A673 (cell line): ENCODE measurements around the gene ADK. TPM values are rescaled to one million over a fixed set of nuclear protein-coding genes. Genes with fewer than 3 reads are reported as not detected.
"Not testable (repeated sequence)": the region's sequence is repeated elsewhere in the genome, so short reads cannot be mapped to it uniquely, and the experiment has no call there.

Source experiments
- BruUV-seq: library from RNA; stranded (reverse); fragments of 400-500 nt; replicated peaks from 2 replicates; lab custom pipeline; 2021; lab: Mats Ljungman, UMichigan
- CTCF ChIA-PET: fragments of 300-600 bp; sonication (Branson Sonifier 250); formaldehyde crosslinking; loops from one replicate; lab custom pipeline; 2022; ENCODE audit warnings: antibody characterized with exemption; lab: Charles Lee
- POLR2A ChIA-PET: fragments of 300-600 bp; sonication (Branson Sonifier 250); formaldehyde crosslinking; loops from one replicate; lab custom pipeline; 2022; ENCODE audit warnings: antibody characterized with exemption; ENCODE audit not compliant: low non-redundant PET; lab: Charles Lee
- DNase-seq: peaks from one replicate; pipeline ENCODE4 v3.0.0-alpha.2; 2015; ENCODE audit warnings: low spot score
- H3K27ac ChIP-seq: fragments of 200-600 bp; sonication (generic); 2 replicates; pipeline ENCODE4 v1.5.1; 2016; ENCODE audit warnings: mixed run types, low read depth, mild to moderate bottlenecking, mixed read lengths, antibody characterized with exemption, low read length; ENCODE audit not compliant: poor library complexity, severe bottlenecking
- H3K27me3 ChIP-seq: fragments of 200-600 bp; sonication (generic); replicated peaks from 2 replicates; pipeline ENCODE4 v1.6.1; 2017; ENCODE audit warnings: mixed run types, low read depth, mild to moderate bottlenecking, mixed read lengths, antibody characterized with exemption, low read length; ENCODE audit not compliant: insufficient read depth, poor library complexity
- H3K36me3 ChIP-seq: fragments of 200-600 bp; sonication (generic); 2 replicates; pipeline ENCODE4 v1.6.1; 2016; ENCODE audit warnings: mixed run types, mild to moderate bottlenecking, mixed read lengths, antibody characterized with exemption, low read length; ENCODE audit not compliant: insufficient read depth, poor library complexity, severe bottlenecking
- H3K4me1 ChIP-seq: fragments of 200-600 bp; sonication (generic); 2 replicates; pipeline ENCODE4 v1.6.1; 2017; ENCODE audit warnings: mixed run types, mild to moderate bottlenecking, mixed read lengths, antibody characterized with exemption, low read length; ENCODE audit not compliant: insufficient read depth, poor library complexity, severe bottlenecking
- H3K4me3 ChIP-seq: fragments of 200-600 bp; sonication (generic); 2 replicates; pipeline ENCODE4 v1.5.1; 2016; ENCODE audit warnings: low read depth, mixed run types, mild to moderate bottlenecking, mixed read lengths, low read length; ENCODE audit not compliant: poor library complexity, severe bottlenecking
- H3K9me3 ChIP-seq: fragments of 200-600 bp; sonication (generic); 2 replicates; pipeline ENCODE4 v1.6.1; 2016; ENCODE audit warnings: mixed run types, low read depth, mild to moderate bottlenecking, mixed read lengths, antibody characterized with exemption, low read length; ENCODE audit not compliant: poor library complexity, severe bottlenecking
- CTCF ChIP-seq: fragments of 300-800, 200-600 bp; sonication (generic); conservative IDR thresholded peaks from 2 replicates; pipeline ENCODE4 v1.5.1; 2017; ENCODE audit warnings: low read depth, mild to moderate bottlenecking, antibody characterized with exemption, low read length, moderate library complexity, mixed read lengths
- EZH2 ChIP-seq: fragments of 200-600 bp; sonication (generic); IDR thresholded peaks from 2 replicates; pipeline ENCODE4 v1.6.1; 2017; ENCODE audit warnings: borderline replicate concordance, low read depth, mild to moderate bottlenecking, mixed read lengths, antibody characterized with exemption, low read length; ENCODE audit not compliant: poor library complexity, severe bottlenecking
- intact Hi-C: fragments of 100-400 bp; cut with micrococcal nuclease; formaldehyde crosslinking; loops from one replicate; pipeline ENCODE4 v1.10.0; 2022; ENCODE audit not compliant: unreplicated experiment
- total RNA-seq: library from RNA; stranded (reverse); gene quantifications from 2 replicates; pipeline ENCODE4 v1.2.3, GENCODE V29; 2021

Gene ADK
- total RNA-seq, 1 experiment from 2014 or later: 49.0 TPM

- Histone ChIP-seq H3K36me3 (no peaks in the 10 kb centered on the region), H3K27ac (no peak overlapping the region), H3K9me3 (no peaks in the 10 kb centered on the region), H3K27me3 (no peaks in the 10 kb centered on the region), H3K4me1 (peaks cover 15% of the 10 kb centered on the region), H3K4me3 (no peak overlapping the region)
- no peak for TF ChIP-seq CTCF
- TF ChIP-seq EZH2: no peak
- intact Hi-C loops: no loop called here
- ChIA-PET CTCF (no interaction called here), POLR2A (no interaction called here)
- peak; percentile 19 for DNase-seq
- no TSS peak for BruUV-seq
These were observed 302.1 kb downstream of the ADK start for GRCh38 chr10:74453169-74453568.

GRCh38 chr10:74457478-74457877 is 306.5 kb downstream of the ADK start:
- DNase-seq, intact Hi-C loops, CTCF ChIA-PET, H3K27ac ChIP-seq, H3K27me3 ChIP-seq, H3K4me3 ChIP-seq, H3K36me3 ChIP-seq, POLR2A ChIA-PET, H3K9me3 ChIP-seq, BruUV-seq: not testable (repeated sequence)
- H3K4me1 ChIP-seq: peaks cover 31% of the 10 kb centered on the region

- H3K27ac ChIP-seq: peak overlapping the region; percentile 62
- H3K27me3 ChIP-seq: no peaks in the 10 kb centered on the region
- intact Hi-C loops: no loop called here
- H3K9me3 ChIP-seq: no peaks in the 10 kb centered on the region
- no TSS peak for BruUV-seq
- no peak overlapping the region for H3K4me3 ChIP-seq
- no peak for TF ChIP-seq EZH2
- peak; percentile 70 for DNase-seq
- no peaks in the 10 kb centered on the region for H3K36me3 ChIP-seq
- CTCF ChIA-PET: interaction anchor here (1.0 kb wide), 1 partner anchor 365 kb away, joined by 3 read pairs; the partner anchor contains the start of gene KAT6B
- H3K4me1 ChIP-seq: peaks cover 21% of the 10 kb centered on the region
- POLR2A ChIA-PET: no interaction called here
These were observed 309.8 kb downstream of the ADK start for GRCh38 chr10:74460812-74461211.

GRCh38 chr10:74474022-74474713 is 323.1 kb downstream of the ADK start:
- H3K9me3 ChIP-seq: no peaks in the 10 kb centered on the region
- no TSS peak for BruUV-seq
- H3K4me1 ChIP-seq: peaks cover 12% of the 10 kb centered on the region
- TF ChIP-seq CTCF (no peak), EZH2 (no peak)
- no peak for DNase-seq
- no peak overlapping the region for H3K4me3 ChIP-seq
- H3K27me3 ChIP-seq: no peaks in the 10 kb centered on the region
- CTCF ChIA-PET: no interaction called here
- no peaks in the 10 kb centered on the region for H3K36me3 ChIP-seq
- intact Hi-C loops: no loop called here
- H3K27ac ChIP-seq: no peak overlapping the region
- POLR2A ChIA-PET: no interaction called here

- H3K27ac ChIP-seq: peak overlapping the region; percentile 25
- CTCF ChIA-PET, H3K36me3 ChIP-seq, DNase-seq, intact Hi-C loops, H3K4me3 ChIP-seq, POLR2A ChIA-PET, H3K27me3 ChIP-seq, H3K9me3 ChIP-seq, BruUV-seq: not testable (repeated sequence)
- H3K4me1 ChIP-seq: peaks cover 12% of the 10 kb centered on the region
These were observed 325.2 kb downstream of the ADK start for GRCh38 chr10:74476162-74476706.
